ENCODE data around the gene RFTN1.

RFTN1 gene

DNA sequence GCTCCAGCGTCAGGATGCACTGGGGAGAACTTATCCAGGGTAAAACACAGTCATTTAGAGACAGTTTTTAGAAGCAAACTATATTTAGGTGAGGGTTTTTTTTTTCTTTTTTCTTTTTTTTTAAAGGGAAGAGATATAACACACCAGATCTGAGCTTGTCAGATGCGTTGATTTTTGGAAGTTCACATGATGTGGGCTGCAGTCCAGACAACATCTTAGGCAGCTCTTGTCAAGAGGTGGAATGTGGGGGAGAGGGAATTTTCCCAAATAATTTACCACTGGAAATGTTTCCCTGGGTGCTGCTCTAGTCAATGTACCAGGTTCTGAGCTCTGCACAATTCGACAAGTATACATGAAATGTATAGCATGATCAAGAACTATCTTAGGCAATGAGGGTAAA lies 155.2 kb downstream of the RFTN1 start:
- TF ChIP-seq, protein P1, sequence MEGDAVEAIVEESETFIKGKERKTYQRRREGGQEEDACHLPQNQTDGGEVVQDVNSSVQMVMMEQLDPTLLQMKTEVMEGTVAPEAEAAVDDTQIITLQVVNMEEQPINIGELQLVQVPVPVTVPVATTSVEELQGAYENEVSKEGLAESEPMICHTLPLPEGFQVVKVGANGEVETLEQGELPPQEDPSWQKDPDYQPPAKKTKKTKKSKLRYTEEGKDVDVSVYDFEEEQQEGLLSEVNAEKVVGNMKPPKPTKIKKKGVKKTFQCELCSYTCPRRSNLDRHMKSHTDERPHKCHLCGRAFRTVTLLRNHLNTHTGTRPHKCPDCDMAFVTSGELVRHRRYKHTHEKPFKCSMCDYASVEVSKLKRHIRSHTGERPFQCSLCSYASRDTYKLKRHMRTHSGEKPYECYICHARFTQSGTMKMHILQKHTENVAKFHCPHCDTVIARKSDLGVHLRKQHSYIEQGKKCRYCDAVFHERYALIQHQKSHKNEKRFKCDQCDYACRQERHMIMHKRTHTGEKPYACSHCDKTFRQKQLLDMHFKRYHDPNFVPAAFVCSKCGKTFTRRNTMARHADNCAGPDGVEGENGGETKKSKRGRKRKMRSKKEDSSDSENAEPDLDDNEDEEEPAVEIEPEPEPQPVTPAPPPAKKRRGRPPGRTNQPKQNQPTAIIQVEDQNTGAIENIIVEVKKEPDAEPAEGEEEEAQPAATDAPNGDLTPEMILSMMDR (IDR thresholded peaks at IDR 0.05; ENCODE audit: insufficient read depth, low read depth, low read length, missing control alignments), result no peak
- no peak overlapping the region for H3K4me3 ChIP-seq (ENCODE audit: low read length)
- no peak for DNase-seq (ENCODE audit: low read depth)

- no peak overlapping the region for H3K4me3 ChIP-seq (ENCODE audit: low read length)
- no peak for DNase-seq (ENCODE audit: low read depth)
- TF ChIP-seq, protein P1 (IDR thresholded peaks at IDR 0.05; ENCODE audit: insufficient read depth, low read depth, low read length, missing control alignments), result no peak
Measured at GRCh38 chr3:16357186-16358121, 156.0 kb downstream of the RFTN1 start.

DNA sequence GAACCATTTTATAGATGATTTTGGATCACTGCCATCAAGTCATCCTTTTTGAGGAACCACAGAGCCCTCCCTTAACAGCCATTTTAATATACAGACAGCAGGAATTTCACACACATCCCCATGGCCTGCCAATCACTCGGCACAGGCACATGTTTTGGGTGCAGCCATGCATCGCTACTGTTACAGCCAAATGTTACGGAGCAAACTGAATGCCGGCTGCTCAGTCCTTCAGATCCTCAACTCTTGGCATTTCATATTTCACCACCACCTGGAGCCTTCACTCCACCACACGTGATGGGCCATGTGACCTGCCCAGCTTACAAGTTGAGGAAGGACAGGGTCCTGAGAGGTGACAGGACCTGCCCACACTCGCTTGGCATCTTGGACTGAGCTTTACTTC lies 157.7 kb downstream of the RFTN1 start:
- TF ChIP-seq, protein P1 (IDR thresholded peaks at IDR 0.05; ENCODE audit: insufficient read depth, low read depth, low read length, missing control alignments), result no peak
- no peak overlapping the region for H3K4me3 ChIP-seq (ENCODE audit: low read length)
- DNase-seq (ENCODE audit: low read depth), result no peak

DNA sequence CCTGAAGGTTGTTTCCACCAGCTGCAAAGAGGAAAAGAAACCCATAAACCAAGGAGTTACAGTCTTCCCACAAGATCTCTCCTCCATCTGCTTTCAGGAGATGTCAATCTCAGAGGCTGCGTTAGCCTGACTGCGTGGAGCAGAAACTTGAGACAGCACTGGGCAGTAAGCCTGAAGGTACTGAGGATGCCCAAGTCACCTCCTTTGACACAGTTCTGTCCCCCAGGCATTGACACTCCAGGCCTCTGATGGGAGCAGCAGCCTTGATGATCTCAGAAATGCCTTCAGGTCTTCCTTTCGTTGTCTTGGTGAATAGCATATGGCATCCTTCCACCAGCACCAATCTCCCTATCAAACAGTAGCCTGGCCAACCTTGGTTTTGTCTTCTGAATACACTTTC lies 159.2 kb downstream of the RFTN1 start:
- TF ChIP-seq, protein P1 (IDR thresholded peaks at IDR 0.05; ENCODE audit: insufficient read depth, low read depth, low read length, missing control alignments), result no peak
- DNase-seq (ENCODE audit: low read depth), result no peak
- H3K4me3 ChIP-seq (ENCODE audit: low read length), result no peak overlapping the region

DNA sequence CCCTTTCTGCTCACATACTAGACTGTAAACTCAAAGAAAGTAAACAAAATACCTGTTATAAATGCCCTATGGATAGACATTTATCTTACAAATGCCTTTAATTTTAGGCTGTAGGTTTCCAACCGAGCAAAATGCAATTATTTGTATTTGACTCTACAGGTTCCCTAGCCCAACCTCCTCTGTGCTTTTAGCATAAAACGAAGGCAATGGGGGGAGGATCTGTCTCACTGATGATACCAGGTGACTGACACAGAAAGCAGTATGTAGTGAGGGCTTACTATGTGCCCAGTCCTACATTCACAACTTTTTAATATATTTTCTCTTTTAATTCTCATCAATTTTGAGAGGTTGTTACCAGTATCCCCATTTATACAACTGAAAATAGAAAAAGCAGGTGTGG lies 161.1 kb downstream of the RFTN1 start:
- no peak for DNase-seq (ENCODE audit: low read depth)
- TF ChIP-seq, protein P1 (IDR thresholded peaks at IDR 0.05; ENCODE audit: insufficient read depth, low read depth, low read length, missing control alignments), result no peak
- no peak overlapping the region for H3K4me3 ChIP-seq (ENCODE audit: low read length)

- no peak overlapping the region for H3K4me3 ChIP-seq (ENCODE audit: low read length)
- no peak for DNase-seq (ENCODE audit: low read depth)
- TF ChIP-seq, protein P1 (IDR thresholded peaks at IDR 0.05; ENCODE audit: insufficient read depth, low read depth, low read length, missing control alignments), result no peak
Measured at GRCh38 chr3:16350597-16351318, 162.7 kb downstream of the RFTN1 start.

All from epithelial cell of esophagus (primary cell).